ENCODE results near the gene GSTK1. TPM values are rescaled to one million over a fixed set of nuclear protein-coding genes. Genes with fewer than 3 reads are reported as not detected.

Gene GSTK1
- total RNA-seq, 1 donor from 2014 or later = 291 TPM

- intact Hi-C loops (cut with micrococcal nuclease) = no loop called here
- peak overlapping the region; percentile 26 for H3K27ac ChIP-seq (replicated peaks)
- DNase-seq = no peak
Measured at GRCh38 chr7:143318661-143319060, 55.4 kb downstream of the GSTK1 start.

More at GRCh38 chr7:143318661-143319060, 55.4 kb downstream of the GSTK1 start:
- TF ChIP-seq, protein P1, sequence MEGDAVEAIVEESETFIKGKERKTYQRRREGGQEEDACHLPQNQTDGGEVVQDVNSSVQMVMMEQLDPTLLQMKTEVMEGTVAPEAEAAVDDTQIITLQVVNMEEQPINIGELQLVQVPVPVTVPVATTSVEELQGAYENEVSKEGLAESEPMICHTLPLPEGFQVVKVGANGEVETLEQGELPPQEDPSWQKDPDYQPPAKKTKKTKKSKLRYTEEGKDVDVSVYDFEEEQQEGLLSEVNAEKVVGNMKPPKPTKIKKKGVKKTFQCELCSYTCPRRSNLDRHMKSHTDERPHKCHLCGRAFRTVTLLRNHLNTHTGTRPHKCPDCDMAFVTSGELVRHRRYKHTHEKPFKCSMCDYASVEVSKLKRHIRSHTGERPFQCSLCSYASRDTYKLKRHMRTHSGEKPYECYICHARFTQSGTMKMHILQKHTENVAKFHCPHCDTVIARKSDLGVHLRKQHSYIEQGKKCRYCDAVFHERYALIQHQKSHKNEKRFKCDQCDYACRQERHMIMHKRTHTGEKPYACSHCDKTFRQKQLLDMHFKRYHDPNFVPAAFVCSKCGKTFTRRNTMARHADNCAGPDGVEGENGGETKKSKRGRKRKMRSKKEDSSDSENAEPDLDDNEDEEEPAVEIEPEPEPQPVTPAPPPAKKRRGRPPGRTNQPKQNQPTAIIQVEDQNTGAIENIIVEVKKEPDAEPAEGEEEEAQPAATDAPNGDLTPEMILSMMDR (IDR thresholded peaks at IDR 0.05; ENCODE audit: borderline replicate concordance) = no peak
- Histone ChIP-seq H3K9me3 (replicated peaks) (no peaks in the 10 kb centered on the region), H3K36me3 (no peaks in the 10 kb centered on the region), H3K4me3 (no peak overlapping the region), H3K27me3 (ENCODE audit: low read depth) (no peaks in the 10 kb centered on the region), H3K4me1 (peaks cover 9% of the 10 kb centered on the region)

Other genes with a start within 250 kb of the GSTK1 start
- gene OR9A2, start 236.3 kb upstream of the GSTK1 start, total RNA-seq = not detected
- not detected for gene OR6V1, start 211.1 kb upstream of the GSTK1 start, total RNA-seq
- not detected for gene PIP, start 131.4 kb upstream of the GSTK1 start, total RNA-seq
- not detected for gene TAS2R39, start 80.0 kb upstream of the GSTK1 start, total RNA-seq
- not detected for gene TAS2R40, start 41.4 kb upstream of the GSTK1 start, total RNA-seq
- 8.8 TPM for gene TMEM139, start 21.5 kb downstream of the GSTK1 start, total RNA-seq
- 10.9 TPM for gene CASP2, start 24.9 kb downstream of the GSTK1 start, total RNA-seq
- not detected for gene CLCN1, start 52.7 kb downstream of the GSTK1 start, total RNA-seq
- 0.47 TPM for gene FAM131B, start 99.3 kb downstream of the GSTK1 start, total RNA-seq
- gene ZYX, start 117.9 kb downstream of the GSTK1 start, total RNA-seq = 68.4 TPM
- not detected for gene EPHA1, start 145.4 kb downstream of the GSTK1 start, total RNA-seq
- gene TAS2R60, start 180.0 kb downstream of the GSTK1 start, total RNA-seq = not detected
- gene TAS2R41, start 214.4 kb downstream of the GSTK1 start, total RNA-seq = not detected

All from left ventricle myocardium inferior (tissue), 1 donor.